SK-N-SH (cell line): ENCODE measurements around the gene ESPNL.
"Not testable (repeated sequence)": the region's sequence is repeated elsewhere in the genome, so short reads cannot be mapped to it uniquely, and the experiment has no call there.

Source experiments
- CTCF ChIP-seq: fragments of 200-600 bp; sonication (generic); IDR thresholded peaks from 2 replicates; pipeline ENCODE4 v1.6.1; 2017; ENCODE audit warnings: antibody characterized with exemption, mild to moderate bottlenecking, moderate library complexity
- EP300 ChIP-seq, 2 experiments: IDR thresholded peaks; 2 replicates each; pipeline versions ENCODE4 v1.4.0 to v1.6.1; 2012; ENCODE audit warnings: borderline replicate concordance in 1 of 2, low read depth in 1 of 2, low read length in 1 of 2
- EZH2phosphoT487 ChIP-seq: fragments of 200-600 bp; sonication (generic); IDR thresholded peaks from 2 replicates; pipeline ENCODE4 v1.6.1; 2017; ENCODE audit warnings: low read depth, mixed run types, mild to moderate bottlenecking, antibody characterized with exemption, moderate library complexity, borderline replicate concordance
- JUND ChIP-seq: IDR thresholded peaks from 2 replicates; pipeline ENCODE4 v1.4.0; 2012
- MAX ChIP-seq: IDR thresholded peaks from 2 replicates; pipeline ENCODE4 v1.4.0; 2012; ENCODE audit warnings: low read depth
- POLR2AphosphoS5 ChIP-seq: IDR thresholded peaks from 2 replicates; pipeline ENCODE4 v1.6.1; 2012; ENCODE audit warnings: low read depth, low read length
- RFX5 ChIP-seq: IDR thresholded peaks from 2 replicates; pipeline ENCODE4 v1.6.1; 2012; ENCODE audit warnings: mild to moderate bottlenecking, improper control_type of control experiment, low read length
- RXRA ChIP-seq: IDR thresholded peaks from 2 replicates; pipeline ENCODE4 v1.4.0; 2012; ENCODE audit warnings: low read depth, mild to moderate bottlenecking, borderline replicate concordance
- SIN3A ChIP-seq: IDR thresholded peaks from 2 replicates; pipeline ENCODE4 v1.6.1; 2012; ENCODE audit warnings: low read depth, mild to moderate bottlenecking, low read length, moderate library complexity, borderline replicate concordance
- SMC3 ChIP-seq: IDR thresholded peaks from 2 replicates; pipeline ENCODE4 v1.6.1; 2012; ENCODE audit warnings: low read depth, low read length, improper control_type of control experiment
- TAF1 ChIP-seq: IDR thresholded peaks from 2 replicates; pipeline ENCODE4 v1.6.1; 2012; ENCODE audit warnings: low read depth, mild to moderate bottlenecking, low read length, moderate library complexity, borderline replicate concordance
- TCF12 ChIP-seq: IDR thresholded peaks from 2 replicates; pipeline ENCODE4 v1.4.0; 2012
- USF1 ChIP-seq: IDR thresholded peaks from 2 replicates; pipeline ENCODE4 v1.4.0; 2012; ENCODE audit warnings: low read depth, borderline replicate concordance
- TF ChIP-seq, protein P1 (sequence below): IDR thresholded peaks from 2 replicates; pipeline ENCODE4 v1.6.1; 2012; ENCODE audit warnings: mild to moderate bottlenecking, low read depth, low read length, moderate library complexity

DNA sequence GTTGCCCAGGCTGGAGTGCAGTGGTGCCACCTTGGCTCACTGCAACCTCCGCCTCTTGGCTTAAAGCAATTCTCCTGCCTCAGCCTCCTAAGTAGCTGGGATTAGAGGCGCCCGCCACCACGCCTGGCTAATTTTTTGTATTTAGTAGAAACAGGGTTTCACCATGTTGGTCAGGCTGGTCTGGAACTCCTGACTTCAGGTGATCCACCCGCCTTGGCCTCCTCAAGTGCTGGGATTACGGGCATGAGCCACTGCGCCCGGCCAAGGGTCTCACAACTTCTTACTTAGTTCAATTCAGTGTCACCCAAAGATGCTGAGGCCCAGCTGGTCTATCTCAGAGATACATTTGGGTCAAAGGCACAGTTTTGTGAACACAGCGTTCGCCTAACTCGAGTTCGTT is 15.6 kb downstream of the ESPNL start:
- not testable (repeated sequence) for TF ChIP-seq JUND; CTCF; TAF1; MAX; EZH2phosphoT487; RXRA; RFX5; POLR2AphosphoS5; EP300 (IDR thresholded peaks at IDR 0.05; ENCODE audit: borderline replicate concordance in 1 of 2, low read depth in 1 of 2, low read length in 1 of 2); USF1; SIN3A; TCF12; SMC3
- TF ChIP-seq, protein P1, sequence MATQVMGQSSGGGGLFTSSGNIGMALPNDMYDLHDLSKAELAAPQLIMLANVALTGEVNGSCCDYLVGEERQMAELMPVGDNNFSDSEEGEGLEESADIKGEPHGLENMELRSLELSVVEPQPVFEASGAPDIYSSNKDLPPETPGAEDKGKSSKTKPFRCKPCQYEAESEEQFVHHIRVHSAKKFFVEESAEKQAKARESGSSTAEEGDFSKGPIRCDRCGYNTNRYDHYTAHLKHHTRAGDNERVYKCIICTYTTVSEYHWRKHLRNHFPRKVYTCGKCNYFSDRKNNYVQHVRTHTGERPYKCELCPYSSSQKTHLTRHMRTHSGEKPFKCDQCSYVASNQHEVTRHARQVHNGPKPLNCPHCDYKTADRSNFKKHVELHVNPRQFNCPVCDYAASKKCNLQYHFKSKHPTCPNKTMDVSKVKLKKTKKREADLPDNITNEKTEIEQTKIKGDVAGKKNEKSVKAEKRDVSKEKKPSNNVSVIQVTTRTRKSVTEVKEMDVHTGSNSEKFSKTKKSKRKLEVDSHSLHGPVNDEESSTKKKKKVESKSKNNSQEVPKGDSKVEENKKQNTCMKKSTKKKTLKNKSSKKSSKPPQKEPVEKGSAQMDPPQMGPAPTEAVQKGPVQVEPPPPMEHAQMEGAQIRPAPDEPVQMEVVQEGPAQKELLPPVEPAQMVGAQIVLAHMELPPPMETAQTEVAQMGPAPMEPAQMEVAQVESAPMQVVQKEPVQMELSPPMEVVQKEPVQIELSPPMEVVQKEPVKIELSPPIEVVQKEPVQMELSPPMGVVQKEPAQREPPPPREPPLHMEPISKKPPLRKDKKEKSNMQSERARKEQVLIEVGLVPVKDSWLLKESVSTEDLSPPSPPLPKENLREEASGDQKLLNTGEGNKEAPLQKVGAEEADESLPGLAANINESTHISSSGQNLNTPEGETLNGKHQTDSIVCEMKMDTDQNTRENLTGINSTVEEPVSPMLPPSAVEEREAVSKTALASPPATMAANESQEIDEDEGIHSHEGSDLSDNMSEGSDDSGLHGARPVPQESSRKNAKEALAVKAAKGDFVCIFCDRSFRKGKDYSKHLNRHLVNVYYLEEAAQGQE = not testable (repeated sequence)
